ENCODE results near the gene NUDT13.

- no peak for TF ChIP-seq POLR2AphosphoS5 (IDR thresholded peaks at IDR 0.05; ENCODE audit: low read depth, low read length)
- no peak for TF ChIP-seq POLR2A (IDR thresholded peaks at IDR 0.05; ENCODE audit: low read depth, low read length)
- no peak for TF ChIP-seq TAF1 (IDR thresholded peaks at IDR 0.05; ENCODE audit: borderline replicate concordance, low read depth, low read length)
Measured at GRCh38 chr10:73088304-73088703, 22.0 kb upstream of the NUDT13 start.
